ENCODE results near the gene B3GNT8.
"Not testable (repeated sequence)": the region's sequence is repeated elsewhere in the genome, so short reads cannot be mapped to it uniquely, and the experiment has no call there.

The B3GNT8 gene

GRCh38 chr19:41435936-41436673 is 8.9 kb upstream of the B3GNT8 start:
- no peak for DNase-seq

- not testable (repeated sequence) for DNase-seq
Measured at GRCh38 chr19:41435376-41435775, 8.2 kb upstream of the B3GNT8 start.

GRCh38 chr19:41434450-41434849 is 7.3 kb upstream of the B3GNT8 start:
- DNase-seq = no peak

GRCh38 chr19:41433171-41433570 is 6.0 kb upstream of the B3GNT8 start:
- DNase-seq = no peak

- no peak for DNase-seq
Measured at GRCh38 chr19:41431426-41432386, 4.5 kb upstream of the B3GNT8 start.

DNA sequence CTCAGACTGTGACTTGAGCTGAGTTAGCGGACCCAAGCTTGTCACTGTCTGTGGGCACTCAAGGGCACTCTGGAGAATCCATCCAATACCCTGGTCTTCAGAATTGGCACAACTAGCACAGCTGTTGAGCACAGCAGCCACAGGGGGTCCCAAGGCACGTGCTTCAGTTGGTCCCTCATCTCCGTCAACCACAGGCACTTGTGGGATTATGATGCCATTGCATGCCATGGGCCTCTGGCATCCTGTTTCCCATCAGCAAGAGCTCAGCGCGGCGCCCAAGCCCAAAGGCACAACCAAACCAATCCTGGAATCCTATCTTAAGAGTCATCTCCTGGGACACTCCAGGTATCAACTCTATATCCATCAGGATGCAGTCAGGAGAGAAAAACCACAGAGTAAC is 3.7 kb upstream of the B3GNT8 start:
- DNase-seq = no peak

- no peak for DNase-seq
Measured at GRCh38 chr19:41428481-41428859, 1.3 kb upstream of the B3GNT8 start.

- DNase-seq = no peak
Measured at GRCh38 chr19:41427647-41428480, 690 bp upstream of the B3GNT8 start.

GRCh38 chr19:41426116-41426841 is 895 bp downstream of the B3GNT8 start:
- no peak for DNase-seq

GRCh38 chr19:41425174-41426115 is 1.7 kb downstream of the B3GNT8 start:
- DNase-seq = no peak

DNA sequence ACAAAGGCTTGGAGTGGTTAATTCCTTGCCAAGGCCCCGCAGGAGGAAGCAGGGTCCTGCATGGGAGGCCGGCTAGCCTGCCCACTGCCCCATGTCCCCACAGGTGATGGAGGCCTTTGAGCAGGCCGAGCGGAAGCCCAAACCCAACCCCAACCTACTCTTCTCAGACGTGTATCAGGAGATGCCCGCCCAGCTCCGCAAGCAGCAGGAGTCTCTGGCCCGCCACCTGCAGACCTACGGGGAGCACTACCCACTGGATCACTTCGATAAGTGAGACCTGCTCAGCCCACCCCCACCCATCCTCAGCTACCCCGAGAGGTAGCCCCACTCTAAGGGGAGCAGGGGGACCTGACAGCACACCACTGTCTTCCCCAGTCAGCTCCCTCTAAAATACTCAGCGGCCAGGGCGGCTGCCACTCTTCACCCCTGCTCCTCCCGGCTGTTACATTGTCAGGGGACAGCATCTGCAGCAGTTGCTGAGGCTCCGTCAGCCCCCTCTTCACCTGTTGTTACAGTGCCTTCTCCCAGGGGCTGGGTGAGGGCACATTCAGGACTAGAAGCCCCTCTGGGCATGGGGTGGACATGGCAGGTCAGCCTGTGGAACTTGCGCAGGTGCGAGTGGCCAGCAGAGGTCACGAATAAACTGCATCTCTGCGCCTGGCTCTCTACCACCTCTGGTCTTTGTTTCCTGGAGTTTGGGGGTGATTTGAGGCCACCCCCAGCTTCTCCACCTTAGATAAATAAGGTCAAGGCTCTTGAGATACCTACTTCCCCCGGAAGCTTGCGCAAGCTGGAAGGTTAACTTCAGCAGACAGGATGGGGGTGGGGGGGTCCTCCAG is 2.6 kb downstream of the B3GNT8 start:
- no peak for DNase-seq

- no peak for DNase-seq
Measured at GRCh38 chr19:41422955-41423354, 4.2 kb downstream of the B3GNT8 start.

DNA sequence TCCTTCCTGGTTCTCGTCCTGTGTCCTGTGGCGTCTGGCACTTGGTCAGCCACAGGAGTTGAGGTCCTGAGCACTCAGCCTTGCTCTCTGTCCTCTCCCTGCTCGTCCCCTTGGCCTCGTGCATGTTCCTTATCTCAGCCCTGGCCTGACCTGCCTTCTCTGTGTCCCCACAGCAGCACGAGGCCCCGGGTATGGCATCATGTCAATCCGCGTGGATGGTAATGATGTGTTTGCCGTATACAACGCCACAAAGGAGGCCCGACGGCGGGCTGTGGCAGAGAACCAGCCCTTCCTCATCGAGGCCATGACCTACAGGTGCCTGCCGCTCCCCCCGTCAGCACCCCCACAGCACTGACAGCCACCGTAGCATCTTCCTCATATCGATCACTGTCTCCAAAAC is 4.7 kb downstream of the B3GNT8 start:
- no peak for DNase-seq

DNA sequence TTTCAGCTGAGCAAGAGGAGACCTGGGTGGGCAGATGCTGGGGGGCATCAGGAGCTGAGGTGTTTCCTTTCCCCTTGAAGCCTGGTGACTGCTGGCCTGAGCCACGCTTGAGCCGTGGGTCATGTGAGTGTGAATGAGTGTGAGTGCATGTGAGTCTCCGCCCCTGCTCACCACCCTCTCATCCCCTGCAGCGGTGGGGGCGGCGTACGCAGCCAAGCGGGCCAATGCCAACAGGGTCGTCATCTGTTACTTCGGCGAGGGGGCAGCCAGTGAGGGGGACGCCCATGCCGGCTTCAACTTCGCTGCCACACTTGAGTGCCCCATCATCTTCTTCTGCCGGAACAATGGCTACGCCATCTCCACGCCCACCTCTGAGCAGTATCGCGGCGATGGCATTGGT is 5.2 kb downstream of the B3GNT8 start:
- no peak for DNase-seq

- no peak for DNase-seq
Measured at GRCh38 chr19:41421314-41421713, 5.9 kb downstream of the B3GNT8 start.

DNA sequence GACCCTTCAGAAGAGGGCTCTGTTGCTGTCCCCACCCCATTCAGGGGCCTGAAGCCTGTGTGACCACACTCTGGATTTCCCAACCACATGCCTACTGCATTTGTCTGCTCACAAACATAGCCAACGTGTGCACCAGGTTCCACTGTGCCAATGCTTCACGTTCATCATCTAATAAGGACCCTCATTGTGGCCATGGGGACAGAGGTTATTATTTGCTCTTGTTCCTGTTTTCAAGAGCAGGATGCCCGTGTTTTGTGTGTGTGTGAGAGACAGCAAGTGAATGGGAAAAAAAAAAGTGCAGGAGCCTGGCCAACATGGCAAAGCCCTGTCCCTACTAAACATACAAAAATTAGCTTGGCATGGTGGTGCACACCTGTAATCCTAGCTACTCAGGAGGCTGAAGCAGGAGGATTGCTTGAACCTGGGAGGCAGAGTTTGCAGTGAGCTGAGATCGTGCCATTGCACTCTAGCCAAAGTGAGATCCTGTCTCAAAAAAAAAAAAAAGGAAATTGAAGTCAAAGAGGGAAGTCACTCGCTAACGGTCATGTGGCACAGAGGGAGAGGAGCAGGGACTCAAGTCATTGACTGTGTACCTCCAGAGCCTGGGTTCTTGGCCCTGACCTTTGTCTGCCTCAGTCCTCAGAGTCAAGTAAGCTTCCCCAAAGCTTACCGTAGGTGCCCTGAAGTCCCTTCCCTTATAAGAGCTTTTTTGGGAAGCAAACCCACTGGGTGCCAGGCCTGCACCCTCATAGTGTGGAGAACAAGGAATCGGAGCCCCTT is 6.9 kb downstream of the B3GNT8 start:
- DNase-seq = no peak

DNA sequence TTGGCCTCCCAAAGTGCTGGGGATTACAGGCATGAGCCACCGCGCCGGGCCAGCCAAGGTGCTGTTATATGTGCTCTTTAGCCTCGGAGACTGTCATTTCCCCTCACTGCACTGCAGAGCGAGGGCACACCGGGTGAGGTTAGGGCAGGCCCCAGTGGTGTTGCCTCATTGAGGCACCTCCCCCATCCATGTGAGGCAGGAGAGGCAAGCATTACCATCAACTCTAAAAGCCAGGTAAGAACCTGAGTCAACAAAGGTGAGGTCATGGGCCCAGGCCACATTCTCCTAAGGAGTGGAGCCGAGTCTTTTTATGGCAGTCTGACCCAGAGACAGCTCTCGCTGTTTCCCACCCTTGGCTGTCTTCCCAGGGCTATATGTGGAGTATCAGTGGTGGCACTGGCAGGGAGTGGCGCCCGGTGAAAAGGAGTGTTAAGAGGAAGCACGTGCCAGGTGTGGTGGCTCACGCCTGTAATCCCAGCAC is 10.9 kb downstream of the B3GNT8 start:
- no peak for DNase-seq

DNA sequence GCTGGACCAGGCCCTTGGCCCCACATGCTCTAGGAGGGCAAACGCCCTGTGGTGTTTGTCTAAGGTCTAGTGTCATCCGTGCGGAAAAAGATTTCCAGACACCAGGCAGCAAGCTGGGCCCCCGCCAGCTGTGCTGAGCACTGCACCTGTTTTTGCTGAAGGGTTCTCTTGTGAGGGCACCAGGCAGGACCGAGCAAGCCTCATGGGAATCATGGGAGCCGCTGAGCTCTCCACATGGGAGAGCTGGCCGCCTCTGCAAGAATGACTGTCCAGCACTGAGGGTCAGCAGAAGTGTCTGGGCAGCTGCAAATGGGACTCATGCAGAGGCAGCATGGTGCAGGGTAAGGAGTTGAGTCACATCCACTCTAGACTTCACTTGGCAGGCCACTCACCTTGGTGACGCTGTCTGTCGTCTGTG is 12.0 kb downstream of the B3GNT8 start:
- no peak for DNase-seq

GRCh38 chr19:41414461-41414860 is 12.7 kb downstream of the B3GNT8 start:
- DNase-seq = no peak
